Nephron (organoid): Measurements from ENCODE around the gene NPTN.

Experiments used
- H3K27ac Mint-ChIP-seq, 3 experiments: 2 replicates each; pipeline ENCODE4 v1.8.0; 2020; ENCODE audit warnings: mixed read lengths in 3 of 3, mild to moderate bottlenecking in 2 of 3, moderate library complexity in 1 of 3
- H3K27me3 Mint-ChIP-seq: 2 replicates; pipeline ENCODE4 v1.8.0; 2021; ENCODE audit warnings: low read depth, mild to moderate bottlenecking, moderate library complexity, mixed read lengths
- H3K36me3 Mint-ChIP-seq: 2 replicates; pipeline ENCODE4 v1.8.0; 2020; ENCODE audit warnings: low read depth, mixed read lengths
- H3K4me1 Mint-ChIP-seq: 2 replicates; pipeline ENCODE4 v1.8.0; 2020; ENCODE audit warnings: mixed read lengths
- H3K4me3 Mint-ChIP-seq, 3 experiments: 2 replicates each; pipeline ENCODE4 v1.8.0; 2020; ENCODE audit warnings: mild to moderate bottlenecking in 3 of 3, mixed read lengths in 3 of 3, moderate library complexity in 2 of 3
- H3K9me3 Mint-ChIP-seq: 2 replicates; pipeline ENCODE4 v1.8.0; 2020; ENCODE audit warnings: mixed read lengths
- TF ChIP-seq, protein P1 (sequence below), 3 experiments: fragments of 200-600 bp; sonication (generic); IDR thresholded peaks; one replicate each; pipeline ENCODE4 v1.5.0; 2021; ENCODE audit warnings: antibody characterized with exemption in 3 of 3; ENCODE audit not compliant: unreplicated experiment in 3 of 3

NPTN gene

DNA sequence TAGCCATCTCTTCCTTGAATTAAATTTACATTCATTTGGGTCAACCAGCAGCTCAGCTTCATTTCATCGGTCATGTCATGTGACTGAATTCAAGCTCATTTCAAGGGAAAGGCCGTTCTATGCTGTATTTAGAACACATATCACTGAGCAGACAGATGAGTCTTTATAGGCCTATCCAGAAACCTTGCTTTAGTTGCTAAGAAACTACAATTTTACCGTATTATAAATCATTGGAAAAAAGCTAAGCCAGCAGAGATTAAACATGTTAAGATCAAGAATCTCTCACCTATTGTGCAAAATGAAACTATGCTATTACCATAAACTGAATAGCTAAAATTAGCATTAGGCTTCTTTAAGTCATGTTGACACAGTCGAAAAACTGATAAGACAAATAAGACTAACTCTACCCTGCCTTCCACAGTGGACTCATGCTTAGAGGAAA lies 2.2 kb downstream of the NPTN start:
- H3K9me3 Mint-ChIP-seq = no peaks in the 10 kb centered on the region
- H3K4me3 Mint-ChIP-seq = peak overlapping the region; percentile 92 to 94 (median 93)
- TF ChIP-seq, protein P1, sequence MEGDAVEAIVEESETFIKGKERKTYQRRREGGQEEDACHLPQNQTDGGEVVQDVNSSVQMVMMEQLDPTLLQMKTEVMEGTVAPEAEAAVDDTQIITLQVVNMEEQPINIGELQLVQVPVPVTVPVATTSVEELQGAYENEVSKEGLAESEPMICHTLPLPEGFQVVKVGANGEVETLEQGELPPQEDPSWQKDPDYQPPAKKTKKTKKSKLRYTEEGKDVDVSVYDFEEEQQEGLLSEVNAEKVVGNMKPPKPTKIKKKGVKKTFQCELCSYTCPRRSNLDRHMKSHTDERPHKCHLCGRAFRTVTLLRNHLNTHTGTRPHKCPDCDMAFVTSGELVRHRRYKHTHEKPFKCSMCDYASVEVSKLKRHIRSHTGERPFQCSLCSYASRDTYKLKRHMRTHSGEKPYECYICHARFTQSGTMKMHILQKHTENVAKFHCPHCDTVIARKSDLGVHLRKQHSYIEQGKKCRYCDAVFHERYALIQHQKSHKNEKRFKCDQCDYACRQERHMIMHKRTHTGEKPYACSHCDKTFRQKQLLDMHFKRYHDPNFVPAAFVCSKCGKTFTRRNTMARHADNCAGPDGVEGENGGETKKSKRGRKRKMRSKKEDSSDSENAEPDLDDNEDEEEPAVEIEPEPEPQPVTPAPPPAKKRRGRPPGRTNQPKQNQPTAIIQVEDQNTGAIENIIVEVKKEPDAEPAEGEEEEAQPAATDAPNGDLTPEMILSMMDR (IDR thresholded peaks at IDR 0.05; ENCODE audit: unreplicated experiment in 3 of 3) = no peak
- H3K27me3 Mint-ChIP-seq = no peaks in the 10 kb centered on the region
- peak overlapping the region; percentile 75 to 81 (median 77) for H3K27ac Mint-ChIP-seq
- peaks cover 57% of the 10 kb centered on the region for H3K4me1 Mint-ChIP-seq
- no peaks in the 10 kb centered on the region for H3K36me3 Mint-ChIP-seq

GRCh38 chr15:73629798-73630429 lies 3.3 kb downstream of the NPTN start:
- Mint-ChIP-seq H3K27ac (no peak overlapping the region), H3K27me3 (no peaks in the 10 kb centered on the region), H3K36me3 (no peaks in the 10 kb centered on the region), H3K9me3 (no peaks in the 10 kb centered on the region), H3K4me3 (no peak overlapping the region), H3K4me1 (peaks cover 60% of the 10 kb centered on the region)
- TF ChIP-seq, protein P1 (IDR thresholded peaks at IDR 0.05; ENCODE audit: unreplicated experiment in 3 of 3) = no peak

DNA sequence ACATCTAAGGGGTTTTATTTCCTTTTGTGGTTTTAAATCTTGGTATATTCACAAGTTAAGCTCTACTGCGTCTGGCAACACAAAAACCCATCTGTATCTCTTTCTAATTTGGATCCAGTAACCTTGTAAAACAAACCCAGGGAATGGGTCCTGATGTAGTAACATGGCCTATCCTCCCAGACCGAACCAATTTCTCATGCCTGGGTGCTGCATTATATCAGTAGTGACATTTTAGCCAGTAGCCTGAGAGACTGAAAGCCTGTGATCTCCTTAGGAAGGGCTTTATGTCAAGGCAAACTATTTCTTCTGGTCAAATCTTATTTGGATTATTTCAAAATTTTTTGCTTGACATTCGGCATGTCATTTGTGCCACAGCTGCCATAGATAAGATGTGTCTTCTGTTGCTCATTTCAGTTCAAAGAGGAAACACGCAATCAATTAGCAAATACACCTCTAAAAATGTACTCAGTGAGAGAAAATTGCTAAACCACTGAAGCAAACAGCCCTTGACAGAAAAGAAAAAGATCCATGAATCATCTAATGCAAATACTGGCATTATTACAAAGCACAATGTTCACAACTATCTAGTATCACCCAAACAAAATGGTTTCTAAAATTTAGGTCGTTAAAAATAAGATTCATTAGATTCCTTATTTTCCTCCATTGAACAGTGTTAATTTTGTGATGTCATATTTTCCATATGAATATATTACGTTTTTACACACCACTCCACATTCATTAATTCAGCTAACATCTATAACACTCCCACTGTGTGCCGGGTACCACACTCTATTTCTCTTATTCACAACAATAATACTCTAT lies 4.0 kb downstream of the NPTN start:
- H3K27me3 Mint-ChIP-seq = no peaks in the 10 kb centered on the region
- peak overlapping the region in 1 of 3 experiments; percentile 18 for H3K4me3 Mint-ChIP-seq
- H3K4me1 Mint-ChIP-seq = peaks cover 66% of the 10 kb centered on the region
- no peaks in the 10 kb centered on the region for H3K9me3 Mint-ChIP-seq
- H3K27ac Mint-ChIP-seq = no peak overlapping the region
- TF ChIP-seq, protein P1 (IDR thresholded peaks at IDR 0.05; ENCODE audit: unreplicated experiment in 3 of 3) = no peak
- no peaks in the 10 kb centered on the region for H3K36me3 Mint-ChIP-seq

DNA sequence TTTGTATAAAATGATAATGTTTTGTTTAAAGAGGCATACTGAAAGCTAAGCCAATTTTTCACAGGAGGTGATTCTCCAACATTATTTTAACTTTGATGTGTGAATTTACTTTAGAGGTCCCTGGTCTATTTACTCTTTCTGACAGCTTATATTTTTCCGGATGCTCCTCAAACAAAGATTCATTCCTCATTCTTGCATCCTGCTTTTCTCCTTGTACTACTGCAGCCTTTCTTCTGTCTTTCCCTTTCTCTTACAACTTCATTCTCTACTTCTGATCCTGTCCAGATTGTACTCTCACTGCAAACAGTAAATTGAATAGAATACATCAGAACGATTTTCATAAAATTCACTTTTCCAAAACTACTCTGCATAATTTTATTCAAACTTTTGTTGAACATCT lies 5.1 kb downstream of the NPTN start:
- peaks cover 64% of the 10 kb centered on the region for H3K4me1 Mint-ChIP-seq
- no peaks in the 10 kb centered on the region for H3K27me3 Mint-ChIP-seq
- no peaks in the 10 kb centered on the region for H3K36me3 Mint-ChIP-seq
- peak overlapping the region in 2 of 3 experiments; percentile 2 to 24 for H3K27ac Mint-ChIP-seq
- H3K4me3 Mint-ChIP-seq = no peak overlapping the region
- TF ChIP-seq, protein P1 (IDR thresholded peaks at IDR 0.05; ENCODE audit: unreplicated experiment in 3 of 3) = no peak
- H3K9me3 Mint-ChIP-seq = no peaks in the 10 kb centered on the region

DNA sequence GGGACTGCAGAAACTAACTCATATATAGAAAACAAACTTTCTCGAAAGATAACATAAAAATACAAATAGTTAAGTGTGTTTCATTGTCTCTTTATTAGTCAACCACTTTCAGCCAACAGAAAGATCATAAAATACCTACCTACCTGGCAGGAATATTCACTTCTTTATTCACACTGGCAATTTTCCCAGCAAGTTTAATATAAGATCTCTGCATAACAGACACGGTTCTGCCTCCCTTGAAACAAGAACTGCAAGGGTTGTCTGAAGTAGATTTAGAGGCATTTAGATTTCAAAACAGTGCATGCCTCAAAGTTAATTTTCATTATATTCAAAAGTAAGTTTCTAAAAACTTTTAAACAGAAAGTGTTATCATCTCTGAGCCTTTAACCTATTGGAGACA lies 7.1 kb downstream of the NPTN start:
- H3K4me3 Mint-ChIP-seq = no peak overlapping the region
- no peaks in the 10 kb centered on the region for H3K36me3 Mint-ChIP-seq
- H3K27ac Mint-ChIP-seq = peak overlapping the region in 2 of 3 experiments; percentile 78 to 80
- H3K9me3 Mint-ChIP-seq = no peaks in the 10 kb centered on the region
- H3K27me3 Mint-ChIP-seq = no peaks in the 10 kb centered on the region
- peaks cover 60% of the 10 kb centered on the region for H3K4me1 Mint-ChIP-seq
- TF ChIP-seq, protein P1 (IDR thresholded peaks at IDR 0.05; ENCODE audit: unreplicated experiment in 3 of 3) = no peak
